HS-27A (cell line): ENCODE data around the gene SPTAN1.

ENCODE experiments used
- DNase-seq: peaks from one replicate; pipeline ENCODE4 v3.0.0-alpha.2; 2012; ENCODE audit warnings: low read depth, missing footprints

SPTAN1 gene

GRCh38 chr9:128600099-128600498, 47.7 kb downstream of the SPTAN1 start:
- no peak for DNase-seq

- no peak for DNase-seq
Measured at GRCh38 chr9:128603697-128604096, 51.3 kb downstream of the SPTAN1 start.

- DNase-seq: no peak
Measured at GRCh38 chr9:128607642-128608350, 55.4 kb downstream of the SPTAN1 start.

GRCh38 chr9:128610897-128611296, 58.5 kb downstream of the SPTAN1 start:
- DNase-seq: no peak

GRCh38 chr9:128611600-128612394, 59.4 kb downstream of the SPTAN1 start:
- DNase-seq: no peak

GRCh38 chr9:128614728-128615127, 62.3 kb downstream of the SPTAN1 start:
- no peak for DNase-seq

GRCh38 chr9:128615571-128615970, 63.2 kb downstream of the SPTAN1 start:
- DNase-seq: no peak

GRCh38 chr9:128617943-128618342, 65.6 kb downstream of the SPTAN1 start:
- DNase-seq: no peak

GRCh38 chr9:128619127-128619526, 66.7 kb downstream of the SPTAN1 start:
- DNase-seq: no peak

GRCh38 chr9:128619779-128620178, 67.4 kb downstream of the SPTAN1 start:
- DNase-seq: no peak

GRCh38 chr9:128621730-128622455, 69.5 kb downstream of the SPTAN1 start:
- no peak for DNase-seq

GRCh38 chr9:128624566-128624965, 72.2 kb downstream of the SPTAN1 start:
- DNase-seq: no peak

- DNase-seq: no peak
Measured at GRCh38 chr9:128625391-128626146, 73.2 kb downstream of the SPTAN1 start.

GRCh38 chr9:128626181-128626580, 73.8 kb downstream of the SPTAN1 start:
- DNase-seq: no peak

GRCh38 chr9:128627127-128627715, 74.8 kb downstream of the SPTAN1 start:
- no peak for DNase-seq

- DNase-seq: no peak
Measured at GRCh38 chr9:128627906-128628305, 75.5 kb downstream of the SPTAN1 start.

GRCh38 chr9:128628471-128629048, 76.2 kb downstream of the SPTAN1 start:
- DNase-seq: no peak

GRCh38 chr9:128629136-128629535, 76.7 kb downstream of the SPTAN1 start:
- DNase-seq: no peak

GRCh38 chr9:128629852-128630545, 77.6 kb downstream of the SPTAN1 start:
- DNase-seq: no peak

- DNase-seq: no peak
Measured at GRCh38 chr9:128631636-128632035, 79.2 kb downstream of the SPTAN1 start.

GRCh38 chr9:128632066-128632465, 79.7 kb downstream of the SPTAN1 start:
- DNase-seq: no peak
